GM19463 (cell line): Measurements from ENCODE around the gene FARP1.

Source experiments
- ATAC-seq: cut with Tn5 transposase; IDR thresholded peaks from one replicate; pipeline ENCODE4 v1.9.1; 2021; ENCODE audit warnings: mild to moderate bottlenecking, moderate library complexity; ENCODE audit not compliant: unreplicated experiment

FARP1 gene

GRCh38 chr13:98322091-98322718, 179.3 kb downstream of the FARP1 start:
- ATAC-seq: no peak

- no peak for ATAC-seq
Observed at GRCh38 chr13:98324105-98324504, 181.2 kb downstream of the FARP1 start.

- ATAC-seq: no peak
Observed at GRCh38 chr13:98325724-98326123, 182.8 kb downstream of the FARP1 start.

GRCh38 chr13:98326291-98326690, 183.4 kb downstream of the FARP1 start:
- ATAC-seq: no peak

- ATAC-seq: no peak
Observed at GRCh38 chr13:98327371-98328270, 184.7 kb downstream of the FARP1 start.

- ATAC-seq: no peak
Observed at GRCh38 chr13:98328511-98328910, 185.6 kb downstream of the FARP1 start.

GRCh38 chr13:98332222-98332621, 189.3 kb downstream of the FARP1 start:
- ATAC-seq: no peak

GRCh38 chr13:98332691-98333090, 189.8 kb downstream of the FARP1 start:
- no peak for ATAC-seq

- no peak for ATAC-seq
Observed at GRCh38 chr13:98333486-98333885, 190.6 kb downstream of the FARP1 start.

- no peak for ATAC-seq
Observed at GRCh38 chr13:98334620-98335205, 191.8 kb downstream of the FARP1 start.

GRCh38 chr13:98335721-98336120, 192.8 kb downstream of the FARP1 start:
- ATAC-seq: no peak

- ATAC-seq: no peak
Observed at GRCh38 chr13:98338310-98338709, 195.4 kb downstream of the FARP1 start.

- no peak for ATAC-seq
Observed at GRCh38 chr13:98339684-98340425, 197.0 kb downstream of the FARP1 start.

- no peak for ATAC-seq
Observed at GRCh38 chr13:98342953-98343352, 200.1 kb downstream of the FARP1 start.

GRCh38 chr13:98343461-98343860, 200.6 kb downstream of the FARP1 start:
- no peak for ATAC-seq

GRCh38 chr13:98344392-98344791, 201.5 kb downstream of the FARP1 start:
- no peak for ATAC-seq

GRCh38 chr13:98345107-98345935, 202.4 kb downstream of the FARP1 start:
- no peak for ATAC-seq

GRCh38 chr13:98346904-98347636, 204.2 kb downstream of the FARP1 start:
- no peak for ATAC-seq

- ATAC-seq: no peak
Observed at GRCh38 chr13:98347756-98348155, 204.9 kb downstream of the FARP1 start.
